HG03103 (cell line): ENCODE results near the gene CADM3.

ENCODE experiments used
- ATAC-seq: cut with Tn5 transposase; IDR thresholded peaks from one replicate; pipeline ENCODE4 v1.9.1; 2021; ENCODE audit warnings: low read depth; ENCODE audit not compliant: unreplicated experiment

CADM3 gene

GRCh38 chr1:159172614-159173291 is 1.3 kb downstream of the CADM3 start:
- no peak for ATAC-seq

- no peak for ATAC-seq
These were observed 1.9 kb downstream of the CADM3 start for GRCh38 chr1:159173320-159173719.

GRCh38 chr1:159175571-159175970 is 4.2 kb downstream of the CADM3 start:
- ATAC-seq: no peak

GRCh38 chr1:159177272-159177907 is 6.0 kb downstream of the CADM3 start:
- no peak for ATAC-seq

GRCh38 chr1:159179906-159180305 is 8.5 kb downstream of the CADM3 start:
- ATAC-seq: no peak

GRCh38 chr1:159180516-159180915 is 9.1 kb downstream of the CADM3 start:
- ATAC-seq: no peak

- no peak for ATAC-seq
These were observed 10.1 kb downstream of the CADM3 start for GRCh38 chr1:159181328-159182024.

- ATAC-seq: no peak
These were observed 12.8 kb downstream of the CADM3 start for GRCh38 chr1:159184201-159184600.

GRCh38 chr1:159185121-159185520 is 13.7 kb downstream of the CADM3 start:
- ATAC-seq: no peak

- no peak for ATAC-seq
These were observed 15.6 kb downstream of the CADM3 start for GRCh38 chr1:159187033-159187432.

GRCh38 chr1:159187647-159188374 is 16.4 kb downstream of the CADM3 start:
- no peak for ATAC-seq

- ATAC-seq: peak; percentile 89
These were observed 17.0 kb downstream of the CADM3 start for GRCh38 chr1:159188375-159188788.

- ATAC-seq: no peak
These were observed 19.0 kb downstream of the CADM3 start for GRCh38 chr1:159190441-159190840.

- no peak for ATAC-seq
These were observed 25.1 kb downstream of the CADM3 start for GRCh38 chr1:159196543-159196942.

- peak; percentile 84 for ATAC-seq
These were observed 26.4 kb downstream of the CADM3 start for GRCh38 chr1:159197561-159198557.

- no peak for ATAC-seq
These were observed 28.5 kb downstream of the CADM3 start for GRCh38 chr1:159199901-159200300.

GRCh38 chr1:159200769-159201168 is 29.4 kb downstream of the CADM3 start:
- no peak for ATAC-seq

GRCh38 chr1:159201642-159202041 is 30.2 kb downstream of the CADM3 start:
- no peak for ATAC-seq

- ATAC-seq: no peak
These were observed 32.2 kb downstream of the CADM3 start for GRCh38 chr1:159203610-159204009.
